Kidney (tissue), 14 donors: ENCODE data around the gene COIL. TPM values are rescaled to one million over a fixed set of nuclear protein-coding genes. Genes with fewer than 3 reads are reported as not detected.

ENCODE experiments used
- DNase-seq, 5 donors: peaks; one replicate each; pipeline ENCODE4 v3.0.0-alpha.2; 2013 to 2020
- FAIRE-seq: peaks from 2 replicates; lab custom pipeline; 2012; peaks lifted over from hg19 to GRCh38; lab: Jason Lieb, UNC
- H3K27ac ChIP-seq, 2 donors: one replicate each; pipeline ENCODE4 v1.7.0; 2013; ENCODE audit warnings: low read depth in 2 of 2, low read length in 2 of 2, inconsistent platforms in 1 of 2
- H3K27me3 ChIP-seq: one replicate; pipeline ENCODE4 v1.7.1; 2013; ENCODE audit warnings: low read length, inconsistent platforms; ENCODE audit not compliant: control insufficient read depth, insufficient read depth
- H3K36me3 ChIP-seq, 3 donors: one replicate each; pipeline versions ENCODE4 v1.7.0 to v1.7.1; 2013; ENCODE audit warnings: low read length in 3 of 3, control low read depth in 1 of 3, inconsistent platforms in 1 of 3; ENCODE audit not compliant: insufficient read depth in 3 of 3, control insufficient read depth in 2 of 3
- H3K4me1 ChIP-seq, 3 donors: one replicate each; pipeline versions ENCODE4 v1.7.0 to v1.7.1; 2013; ENCODE audit warnings: low read length in 3 of 3, inconsistent platforms in 1 of 3, low read depth in 1 of 3; ENCODE audit not compliant: control insufficient read depth in 2 of 3, insufficient read depth in 2 of 3
- H3K4me3 ChIP-seq, 3 donors: one replicate each; pipeline versions ENCODE4 v1.7.0 to v1.8.1; 2013; ENCODE audit warnings: low read length in 3 of 3, control low read depth in 1 of 3, inconsistent platforms in 1 of 3
- H3K9ac ChIP-seq, 3 donors: one replicate each; pipeline versions ENCODE4 v1.7.0 to v1.7.1; 2013; ENCODE audit warnings: low read length in 3 of 3, control low read depth in 1 of 3, inconsistent platforms in 1 of 3
- H3K9me3 ChIP-seq, 3 donors: one replicate each; pipeline versions ENCODE4 v1.7.0 to v1.7.1; 2013; ENCODE audit warnings: low read length in 3 of 3, control low read depth in 1 of 3, inconsistent platforms in 1 of 3; ENCODE audit not compliant: control insufficient read depth in 2 of 3, insufficient read depth in 1 of 3
- CTCF ChIP-seq: IDR thresholded peaks from 3 replicates; pipeline ENCODE4 v1.5.1; 2012; ENCODE audit warnings: mild to moderate bottlenecking, moderate library complexity, borderline replicate concordance; ENCODE audit not compliant: insufficient read depth; ENCODE audit errors: extremely low read depth
- intact Hi-C: fragments of 100-400 bp; cut with DNase I; formaldehyde crosslinking; loops from one replicate; pipeline ENCODE4 v1.11.1; 2022
- polyA plus RNA-seq: library from polyadenylated mRNA; stranded (reverse); fragments of 350-450 nt; fragmentation: Illumina TruSeq; extraction: RNeasy Lipid Tissue Mini Kit (QIAGEN cat#74804); gene quantifications from one replicate; pipeline ENCODE4 v1.2.3, GENCODE V29; 2014; ENCODE audit warnings: low read depth, low replicate concordance; ENCODE audit not compliant: insufficient read depth
- total RNA-seq: library from RNA; stranded (reverse); fragmentation: NEBNext Ultra II Directional; extraction: Animal tissue kit (Norgen Biotek cat#: 25700); gene quantifications from one replicate; pipeline ENCODE4 v1.2.1, GENCODE V29; 2021
- donor health status: control.
- donor health status: control.
- donor health status: control.
- donor health status: control.
- donor health status: control.
- donor health status: DM: yes; HTN: yes; CAD: no.
- donor health status: Normal renal cell carcinoma (clear cell type).

Gene COIL
- total and polyA plus RNA-seq, 2 donors from 2014 or later, result 8.6 to 14.2 TPM

GRCh38 chr17:56934280-56934679 lies 26.6 kb downstream of the COIL start:
- DNase-seq, result no peak
- Histone ChIP-seq H3K27ac (no peak overlapping the region), H3K36me3 (peaks cover 7 to 12% (median 11%) of the 10 kb centered on the region in 3 donors), H3K4me1 (no peaks in the 10 kb centered on the region), H3K27me3 (no peaks in the 10 kb centered on the region), H3K9ac (no peak overlapping the region), H3K9me3 (peaks cover 0 to 2% (median 0%) of the 10 kb centered on the region in 3 donors), H3K4me3 (no peak overlapping the region)
- intact Hi-C loops, result no loop called here
- no peak for TF ChIP-seq CTCF
- FAIRE-seq, result no peak

GRCh38 chr17:56933868-56934267 lies 27.0 kb downstream of the COIL start:
- DNase-seq, result no peak
- Histone ChIP-seq H3K4me1 (no peaks in the 10 kb centered on the region), H3K27ac (no peak overlapping the region), H3K4me3 (no peak overlapping the region), H3K36me3 (peaks cover 7 to 9% (median 8%) of the 10 kb centered on the region in 3 donors), H3K9ac (no peak overlapping the region), H3K9me3 (peaks cover 0 to 2% (median 0%) of the 10 kb centered on the region in 3 donors), H3K27me3 (no peaks in the 10 kb centered on the region)
- no peak for FAIRE-seq
- no peak for TF ChIP-seq CTCF
- intact Hi-C loops, result no loop called here

GRCh38 chr17:56933151-56933745 lies 27.6 kb downstream of the COIL start:
- Histone ChIP-seq H3K4me1 (no peaks in the 10 kb centered on the region), H3K9me3 (peaks cover 0 to 2% (median 0%) of the 10 kb centered on the region in 3 donors), H3K4me3 (no peak overlapping the region), H3K36me3 (peaks cover 7 to 8% (median 7%) of the 10 kb centered on the region in 3 donors), H3K9ac (no peak overlapping the region), H3K27ac (no peak overlapping the region), H3K27me3 (no peaks in the 10 kb centered on the region)
- TF ChIP-seq CTCF, result no peak
- DNase-seq, result no peak
- no peak for FAIRE-seq
- intact Hi-C loops, result no loop called here
